Heart left ventricle (tissue), 16 donors: Measurements from ENCODE around the gene DSCAM. TPM values are rescaled to one million over a fixed set of nuclear protein-coding genes. Genes with fewer than 3 reads are reported as not detected.

Experiments
- ATAC-seq, 4 donors: fragments of 200-7000 bp; cut with Tn5 transposase; one replicate each; pipeline ENCODE4 v1.9.1; 2020 to 2022; ENCODE audit warnings: moderate library complexity in 4 of 4, mild to moderate bottlenecking in 3 of 4, moderate number of reproducible peaks in 1 of 4
- DNase-seq, 5 donors: peaks; one replicate each; pipeline ENCODE4 v3.0.0-alpha.2; 2020
- H3K27ac ChIP-seq, 12 donors: fragments of 200-600 bp; sonication (generic) in 4 of 12; one replicate each; pipeline versions ENCODE4 v1.5.0 to v1.8.0; 2016 to 2022; ENCODE audit warnings: mild to moderate bottlenecking in 2 of 12
- H3K27me3 ChIP-seq, 9 donors: fragments of 200-600 bp; sonication (generic) in 2 of 9; one replicate each; pipeline versions ENCODE4 v1.5.1 to v1.8.0; 2016 to 2022; ENCODE audit warnings: mild to moderate bottlenecking in 3 of 9
- H3K36me3 ChIP-seq, 9 donors: fragments of 200-600 bp; sonication (generic) in 2 of 9; one replicate each; pipeline versions ENCODE4 v1.5.0 to v1.8.0; 2018 to 2022; ENCODE audit warnings: mild to moderate bottlenecking in 2 of 9
- H3K4me1 ChIP-seq, 12 donors: fragments of 200-600 bp; sonication (generic) in 4 of 12; one replicate each; pipeline versions ENCODE4 v1.5.0 to v1.8.0; 2016 to 2022; ENCODE audit warnings: mild to moderate bottlenecking in 3 of 12
- H3K4me3 ChIP-seq, 12 donors: fragments of 200-600 bp; sonication (generic) in 4 of 12; one replicate each; pipeline versions ENCODE4 v1.5.0 to v1.8.0; 2017 to 2022; ENCODE audit warnings: mild to moderate bottlenecking in 9 of 12, moderate library complexity in 4 of 12
- H3K9me3 ChIP-seq, 12 donors: fragments of 200-600 bp; sonication (generic) in 4 of 12; one replicate each; pipeline versions ENCODE4 v1.5.0 to v1.8.0; 2016 to 2022; ENCODE audit warnings: mild to moderate bottlenecking in 1 of 12
- POLR2A ChIP-seq, 2 donors: fragments of 450-650 bp; IDR thresholded peaks; one replicate each; pipeline ENCODE4 v1.6.1; 2017; ENCODE audit warnings: antibody characterized with exemption in 2 of 2, mild to moderate bottlenecking in 2 of 2, moderate library complexity in 2 of 2
- WGBS, 4 donors: extraction: QIAGEN DNeasy Blood & Tissue Kit in 2 of 4; methylation state at CpG; one replicate each; pipeline versions ENCODE4 v1.1.5 to v1.1.7; 2013 to 2018; 5-methylcytosine and 5-hydroxymethylcytosine counted together
- intact Hi-C, 10 donors: fragments of 100-400 bp; cut with DNase I; formaldehyde crosslinking; loops; one replicate each; pipeline versions ENCODE4 v1.11.1 to v1.14.2; 2022
- polyA plus RNA-seq, 2 donors: library from polyadenylated mRNA; stranded (reverse); fragments of 200-250 nt; gene quantifications; one replicate each; pipeline ENCODE4 v1.2.3, GENCODE V29; 2013
- total RNA-seq, 9 donors: library from RNA; depleted of rRNA in 2 of 9; stranded (reverse); fragments of >200 nt in 2 of 9; fragmentation: NEBNext Ultra II Directional in 3 of 9; extraction: Animal tissue kit (Norgen Biotek cat#: 25700) in 3 of 9; gene quantifications; one replicate each; pipeline versions ENCODE4 v1.1.0 to v1.2.4, GENCODE V29; 2016 to 2023
- TF ChIP-seq, protein P1 (sequence below), 12 donors: fragments of 200-600 bp; sonication (generic) in 4 of 12; IDR thresholded peaks; one replicate each; pipeline versions ENCODE4 v1.5.0 to v1.8.0; 2018 to 2022; ENCODE audit warnings: antibody characterized with exemption in 12 of 12, mild to moderate bottlenecking in 5 of 12
- donor health status: ischemic (EF 13 %, LVEDD 7.1; RV severe dilation, severe dysfunction).
- donor health status: healthy with polysubstance abuse.
- donor health status: DM: no; HTN: yes; CAD: no.
- donor health status: DM: no; HTN: no; CAD: no.
- donor health status: ischemic (EF 25% LVEDD 6.9; RV normal size, moderate dysfunction).
- donor health status: ischemic (EF 25% LVEDD 5.7; RV mildly dilated, moderate dysfunction).
- donor health status: healthy.
- donor health status: DM: yes; HTN: yes; CAD: no.
- donor health status: ischemic (EF 35%, LVEDD 5.7; RV mildly dilated, moderate dysfunction).
- donor health status: nonischemic (EF 11% LVEDD 7.7; RV severe dilation, severe dysfunction).
- donor health status: DM: yes; HTN: yes; CAD: no.
- donor health status: PGD.
- donor health status: ischemic (EF 29% LVEDD 5.4; RV normal size, mild dysfunction).
- donor health status: nonischemic (EF 23%, LVEDD 6.1; RV moderate dilation, normal function).

The DSCAM gene
- total and polyA plus RNA-seq, 11 donors: 0.03 TPM; not detected in 10

GRCh38 chr21:40257342-40257741, 589.6 kb downstream of the DSCAM start:
- TF ChIP-seq, protein P1, sequence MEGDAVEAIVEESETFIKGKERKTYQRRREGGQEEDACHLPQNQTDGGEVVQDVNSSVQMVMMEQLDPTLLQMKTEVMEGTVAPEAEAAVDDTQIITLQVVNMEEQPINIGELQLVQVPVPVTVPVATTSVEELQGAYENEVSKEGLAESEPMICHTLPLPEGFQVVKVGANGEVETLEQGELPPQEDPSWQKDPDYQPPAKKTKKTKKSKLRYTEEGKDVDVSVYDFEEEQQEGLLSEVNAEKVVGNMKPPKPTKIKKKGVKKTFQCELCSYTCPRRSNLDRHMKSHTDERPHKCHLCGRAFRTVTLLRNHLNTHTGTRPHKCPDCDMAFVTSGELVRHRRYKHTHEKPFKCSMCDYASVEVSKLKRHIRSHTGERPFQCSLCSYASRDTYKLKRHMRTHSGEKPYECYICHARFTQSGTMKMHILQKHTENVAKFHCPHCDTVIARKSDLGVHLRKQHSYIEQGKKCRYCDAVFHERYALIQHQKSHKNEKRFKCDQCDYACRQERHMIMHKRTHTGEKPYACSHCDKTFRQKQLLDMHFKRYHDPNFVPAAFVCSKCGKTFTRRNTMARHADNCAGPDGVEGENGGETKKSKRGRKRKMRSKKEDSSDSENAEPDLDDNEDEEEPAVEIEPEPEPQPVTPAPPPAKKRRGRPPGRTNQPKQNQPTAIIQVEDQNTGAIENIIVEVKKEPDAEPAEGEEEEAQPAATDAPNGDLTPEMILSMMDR (IDR thresholded peaks at IDR 0.05): no peak
- no peak for TF ChIP-seq POLR2A (IDR thresholded peaks at IDR 0.05)
- Histone ChIP-seq H3K27me3 (no peaks in the 10 kb centered on the region), H3K4me1 (no peaks in the 10 kb centered on the region), H3K27ac (no peak overlapping the region), H3K9me3 (peaks cover 0 to 6% (median under 1%) of the 10 kb centered on the region in 12 donors), H3K36me3 (no peaks in the 10 kb centered on the region), H3K4me3 (no peak overlapping the region)
- DNase-seq (no peak), ATAC-seq (no peak)
- WGBS, 4 donors: 71 to 79% (median 74%) methylated on average over 3 of the region's 3 CpGs
- intact Hi-C loops: no loop called here

DNA sequence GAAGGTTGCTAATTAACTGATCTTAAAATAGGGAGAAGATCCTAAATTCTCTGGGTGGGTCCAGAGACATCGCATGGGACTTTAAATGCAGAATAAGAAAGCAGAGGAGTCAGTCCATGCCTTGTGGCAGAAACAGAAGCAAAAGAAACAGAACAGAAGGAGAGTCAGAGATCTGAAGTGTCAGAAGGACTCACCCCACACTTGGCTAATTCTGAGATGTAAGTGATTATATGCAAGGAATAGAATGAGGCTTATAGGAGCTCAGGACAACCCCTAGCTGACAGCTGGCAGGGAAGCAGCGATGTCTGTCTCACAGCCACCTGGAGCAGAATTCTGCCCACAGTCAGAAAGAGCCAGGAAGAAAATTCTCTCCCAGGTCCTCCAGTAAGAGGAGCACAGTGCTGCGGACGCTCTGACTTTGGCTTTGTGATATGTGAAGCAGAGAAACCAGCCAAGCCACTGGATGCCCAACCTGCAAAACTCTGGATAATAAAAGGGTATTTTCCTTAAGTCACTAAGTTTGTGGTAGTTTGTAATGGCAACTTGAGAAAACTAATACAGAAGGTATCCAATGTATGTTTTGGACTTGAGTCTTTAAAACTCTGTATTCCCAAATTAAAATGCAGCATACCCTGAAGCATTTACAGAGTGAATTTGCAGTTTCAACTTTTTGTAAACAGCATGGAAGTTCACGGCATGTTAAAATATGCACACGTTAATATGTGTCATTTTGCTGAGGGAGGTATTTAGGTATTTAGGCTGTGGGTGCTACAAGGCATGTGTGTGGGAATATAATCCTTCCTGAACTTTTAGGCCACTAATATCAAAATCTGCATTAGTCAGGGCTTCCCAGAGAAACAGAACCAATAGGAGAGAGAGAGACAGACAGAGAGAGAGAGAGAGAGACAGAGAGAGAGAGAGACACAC, 591.2 kb downstream of the DSCAM start:
- no peak for TF ChIP-seq POLR2A (IDR thresholded peaks at IDR 0.05)
- TF ChIP-seq, protein P1 (IDR thresholded peaks at IDR 0.05): no peak
- 68 to 88% (median 81%) methylated on average over 6 of the region's 6 CpGs for WGBS, 4 donors
- Histone ChIP-seq H3K9me3 (peaks cover 0 to 18% (median 9%) of the 10 kb centered on the region in 12 donors), H3K27ac (no peak overlapping the region), H3K4me3 (no peak overlapping the region), H3K36me3 (no peaks in the 10 kb centered on the region), H3K4me1 (no peaks in the 10 kb centered on the region), H3K27me3 (no peaks in the 10 kb centered on the region)
- DNase-seq (no peak), ATAC-seq (no peak)
- intact Hi-C loops: no loop called here

DNA sequence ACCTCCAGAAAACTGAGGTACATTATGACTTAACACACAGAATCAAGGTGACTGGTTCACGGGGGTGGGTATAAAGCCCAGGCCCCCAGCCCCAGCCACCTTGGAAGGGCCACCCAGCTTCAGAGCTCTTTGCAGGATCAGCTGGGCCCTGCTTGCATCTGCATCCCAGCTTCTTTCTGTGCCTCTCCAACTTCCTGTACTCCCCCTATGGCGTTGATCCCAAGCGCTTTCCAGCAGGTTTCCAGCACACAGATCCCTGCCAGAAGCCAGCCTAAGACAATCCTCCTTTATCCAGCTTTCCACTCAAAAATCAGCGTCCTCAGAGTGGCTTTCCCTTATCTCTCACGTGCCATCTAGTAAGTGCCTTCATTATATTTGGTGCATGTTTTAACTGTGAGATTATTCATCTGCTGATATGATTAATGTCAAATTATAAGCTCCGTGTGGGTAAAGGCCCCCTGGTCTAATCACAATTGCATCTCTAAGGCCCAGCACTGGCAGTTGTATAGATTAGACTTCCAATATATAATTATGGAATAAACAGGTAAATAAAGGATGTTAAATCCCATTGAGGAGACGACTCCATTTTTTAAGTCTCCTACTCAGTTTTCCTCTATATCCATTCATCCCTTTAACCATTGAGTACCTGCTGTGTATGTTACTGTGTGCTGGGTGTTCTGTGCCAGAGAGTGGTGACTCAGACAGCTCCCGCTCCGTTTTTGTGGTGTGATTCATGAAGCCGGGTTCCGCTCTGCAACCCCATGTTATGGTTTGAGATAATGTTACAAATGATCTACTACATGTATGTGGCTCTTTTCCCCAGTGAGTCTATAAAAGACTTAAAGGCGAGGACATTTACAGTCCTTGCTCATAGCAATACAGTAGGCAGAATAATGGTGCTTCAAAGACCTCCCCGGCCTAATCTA, 592.2 kb downstream of the DSCAM start:
- Histone ChIP-seq H3K4me1 (no peaks in the 10 kb centered on the region), H3K9me3 (peaks cover 0 to 18% (median 9%) of the 10 kb centered on the region in 12 donors), H3K27ac (no peak overlapping the region), H3K36me3 (no peaks in the 10 kb centered on the region), H3K4me3 (no peak overlapping the region), H3K27me3 (no peaks in the 10 kb centered on the region)
- TF ChIP-seq, protein P1 (IDR thresholded peaks at IDR 0.05): no peak
- no peak for TF ChIP-seq POLR2A (IDR thresholded peaks at IDR 0.05)
- intact Hi-C loops: no loop called here
- 62 to 68% (median 65%) methylated on average over 13 of the region's 13 CpGs for WGBS, 4 donors
- ATAC-seq: no peak
- no peak for DNase-seq

DNA sequence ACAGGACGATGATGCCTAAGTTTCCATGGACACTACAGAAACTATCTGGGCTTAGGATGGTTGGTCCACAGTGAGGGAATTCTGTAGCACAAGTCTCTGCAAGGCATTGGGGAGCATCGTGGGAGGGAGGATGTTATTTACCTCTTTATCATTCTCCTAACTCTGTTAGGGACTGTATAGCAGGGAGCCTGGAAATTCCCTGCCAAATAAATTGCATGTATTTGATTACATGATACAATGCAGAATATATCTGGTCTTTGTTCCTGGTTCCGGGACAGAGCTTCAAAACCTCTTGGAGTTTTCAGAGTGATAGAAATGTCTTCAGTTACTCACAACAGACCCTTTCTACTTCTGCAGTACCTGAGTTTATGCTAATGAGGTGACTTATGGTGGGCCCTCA, 593.8 kb downstream of the DSCAM start:
- H3K9me3 ChIP-seq: peaks cover 0 to 20% (median 9%) of the 10 kb centered on the region in 12 donors
- intact Hi-C loops: no loop called here
- no peak overlapping the region for H3K4me3 ChIP-seq
- H3K4me1 ChIP-seq: no peaks in the 10 kb centered on the region
- H3K36me3 ChIP-seq: no peaks in the 10 kb centered on the region
- TF ChIP-seq POLR2A (IDR thresholded peaks at IDR 0.05): no peak
- TF ChIP-seq, protein P1 (IDR thresholded peaks at IDR 0.05): no peak
- H3K27ac ChIP-seq: no peak overlapping the region
- no peaks in the 10 kb centered on the region for H3K27me3 ChIP-seq
- WGBS, 4 donors: 74 to 90% (median 86%) methylated on average over 3 of the region's 3 CpGs
- DNase-seq (no peak), ATAC-seq (no peak)
